ENCODE data around the gene SLC26A3. TPM values are rescaled to one million over a fixed set of nuclear protein-coding genes. Genes with fewer than 3 reads are reported as not detected.

The SLC26A3 gene
- total RNA-seq, 1 donor from 2014 or later, result 0.33 TPM

DNA sequence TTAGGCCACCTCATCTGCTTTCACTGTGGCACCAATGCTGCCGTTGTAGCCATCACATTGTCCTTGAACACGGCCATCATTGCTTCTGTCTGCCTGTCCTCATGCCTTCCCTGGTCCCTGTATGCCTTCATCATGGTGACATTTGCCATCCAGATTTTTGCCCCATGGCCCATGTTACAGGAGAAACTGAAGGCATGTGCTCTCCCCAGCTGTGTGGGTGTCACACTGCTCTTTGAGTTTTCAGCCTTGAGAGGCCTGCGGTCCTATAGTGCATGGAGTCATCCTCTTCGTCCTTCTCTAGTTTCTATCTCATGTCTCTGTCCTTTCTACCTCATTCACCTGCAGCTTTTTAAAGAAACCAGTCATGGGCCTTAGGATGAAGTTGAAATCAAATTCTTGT is 6.2 kb upstream of the SLC26A3 start:
- TF ChIP-seq, protein P1, sequence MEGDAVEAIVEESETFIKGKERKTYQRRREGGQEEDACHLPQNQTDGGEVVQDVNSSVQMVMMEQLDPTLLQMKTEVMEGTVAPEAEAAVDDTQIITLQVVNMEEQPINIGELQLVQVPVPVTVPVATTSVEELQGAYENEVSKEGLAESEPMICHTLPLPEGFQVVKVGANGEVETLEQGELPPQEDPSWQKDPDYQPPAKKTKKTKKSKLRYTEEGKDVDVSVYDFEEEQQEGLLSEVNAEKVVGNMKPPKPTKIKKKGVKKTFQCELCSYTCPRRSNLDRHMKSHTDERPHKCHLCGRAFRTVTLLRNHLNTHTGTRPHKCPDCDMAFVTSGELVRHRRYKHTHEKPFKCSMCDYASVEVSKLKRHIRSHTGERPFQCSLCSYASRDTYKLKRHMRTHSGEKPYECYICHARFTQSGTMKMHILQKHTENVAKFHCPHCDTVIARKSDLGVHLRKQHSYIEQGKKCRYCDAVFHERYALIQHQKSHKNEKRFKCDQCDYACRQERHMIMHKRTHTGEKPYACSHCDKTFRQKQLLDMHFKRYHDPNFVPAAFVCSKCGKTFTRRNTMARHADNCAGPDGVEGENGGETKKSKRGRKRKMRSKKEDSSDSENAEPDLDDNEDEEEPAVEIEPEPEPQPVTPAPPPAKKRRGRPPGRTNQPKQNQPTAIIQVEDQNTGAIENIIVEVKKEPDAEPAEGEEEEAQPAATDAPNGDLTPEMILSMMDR (IDR thresholded peaks at IDR 0.05; ENCODE audit: borderline replicate concordance), result no peak
- peaks cover 5% of the 10 kb centered on the region for H3K27me3 ChIP-seq (ENCODE audit: low read depth)
- DNase-seq, result no peak
- no peak overlapping the region for H3K27ac ChIP-seq (replicated peaks)
- no peak overlapping the region for H3K4me3 ChIP-seq
- H3K4me1 ChIP-seq, result no peaks in the 10 kb centered on the region
- intact Hi-C loops (cut with micrococcal nuclease), result no loop called here
- no peaks in the 10 kb centered on the region for H3K9me3 ChIP-seq (replicated peaks)
- H3K36me3 ChIP-seq, result no peaks in the 10 kb centered on the region

DNA sequence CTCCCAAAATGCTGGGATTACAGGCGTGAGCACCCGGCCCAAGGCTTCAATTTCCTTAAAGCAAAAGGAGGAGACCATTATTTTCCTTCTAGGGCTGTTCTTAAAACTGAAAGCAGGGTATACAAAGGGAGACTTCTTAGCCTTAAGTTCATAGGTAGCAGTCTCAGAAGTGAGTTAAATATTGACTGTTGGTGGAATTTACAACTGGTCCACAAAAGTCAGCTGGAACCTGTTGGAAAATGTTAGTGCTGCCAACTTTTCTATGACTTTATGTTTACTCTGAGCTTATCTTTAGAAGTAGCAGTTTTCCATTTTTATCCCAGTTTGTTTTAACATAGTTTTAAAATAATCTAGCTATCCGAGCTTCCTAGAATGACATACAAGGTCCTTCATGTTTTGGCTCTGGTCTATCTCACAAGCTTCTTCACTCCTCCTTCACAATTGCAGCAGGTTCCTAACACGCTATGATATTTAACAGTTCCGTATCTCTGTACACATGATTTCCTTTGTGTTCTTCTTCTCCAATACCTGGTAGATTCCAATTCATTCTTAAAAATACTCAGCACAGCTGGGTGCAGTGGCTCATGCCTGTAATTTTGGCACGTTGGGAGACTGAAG is 3.3 kb downstream of the SLC26A3 start:
- TF ChIP-seq, protein P1 (IDR thresholded peaks at IDR 0.05; ENCODE audit: borderline replicate concordance), result no peak
- H3K9me3 ChIP-seq (replicated peaks), result no peaks in the 10 kb centered on the region
- no peak for DNase-seq
- H3K27ac ChIP-seq (replicated peaks), result no peak overlapping the region
- no peaks in the 10 kb centered on the region for H3K36me3 ChIP-seq
- H3K27me3 ChIP-seq (ENCODE audit: low read depth), result no peaks in the 10 kb centered on the region
- H3K4me3 ChIP-seq, result no peak overlapping the region
- intact Hi-C loops (cut with micrococcal nuclease), result no loop called here
- H3K4me1 ChIP-seq, result no peaks in the 10 kb centered on the region

DNA sequence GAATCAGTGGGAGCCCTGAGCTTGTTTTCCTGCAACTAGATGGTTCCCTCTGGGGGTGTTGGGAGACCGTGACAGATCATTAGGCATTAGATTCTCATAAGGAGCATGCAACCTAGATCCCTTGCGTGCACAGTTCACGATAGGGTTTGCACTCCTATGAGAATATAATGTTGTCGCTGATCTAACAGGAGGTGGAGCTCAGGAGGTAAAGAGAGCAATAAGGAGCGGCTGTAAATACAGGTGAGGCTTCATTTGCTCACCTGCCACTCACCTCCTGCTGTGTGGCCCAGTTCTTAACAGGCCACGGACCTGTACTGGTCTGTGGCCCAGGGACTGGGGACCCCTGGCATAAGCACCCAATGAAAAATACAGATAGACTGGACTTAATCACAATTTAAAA is 10.7 kb downstream of the SLC26A3 start:
- H3K27me3 ChIP-seq (ENCODE audit: low read depth), result no peaks in the 10 kb centered on the region
- TF ChIP-seq, protein P1 (IDR thresholded peaks at IDR 0.05; ENCODE audit: borderline replicate concordance), result no peak
- H3K27ac ChIP-seq (replicated peaks), result no peak overlapping the region
- no peak overlapping the region for H3K4me3 ChIP-seq
- intact Hi-C loops (cut with micrococcal nuclease), result no loop called here
- no peak for DNase-seq
- no peaks in the 10 kb centered on the region for H3K4me1 ChIP-seq
- H3K36me3 ChIP-seq, result no peaks in the 10 kb centered on the region
- no peaks in the 10 kb centered on the region for H3K9me3 ChIP-seq (replicated peaks)

DNA sequence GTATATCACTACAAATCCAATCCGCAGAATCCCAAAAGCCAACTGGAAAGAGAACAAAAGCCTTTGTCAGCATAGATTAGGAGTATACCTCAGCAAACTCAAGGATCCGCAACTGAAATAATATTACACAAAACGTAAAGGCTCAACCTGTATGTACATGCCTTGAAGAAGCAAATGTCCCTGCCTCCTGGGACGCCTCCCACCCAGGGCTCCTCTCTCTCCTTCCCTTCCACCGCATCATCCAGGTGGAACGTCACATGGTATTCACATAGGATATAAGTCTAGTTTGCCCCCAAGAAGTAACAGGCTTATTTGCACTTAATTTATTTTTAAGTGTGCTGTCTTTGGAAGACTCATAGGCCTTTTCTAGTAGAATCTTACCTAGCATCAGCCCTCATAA is 13.4 kb downstream of the SLC26A3 start:
- intact Hi-C loops (cut with micrococcal nuclease), result no loop called here
- no peaks in the 10 kb centered on the region for H3K27me3 ChIP-seq (ENCODE audit: low read depth)

DNA sequence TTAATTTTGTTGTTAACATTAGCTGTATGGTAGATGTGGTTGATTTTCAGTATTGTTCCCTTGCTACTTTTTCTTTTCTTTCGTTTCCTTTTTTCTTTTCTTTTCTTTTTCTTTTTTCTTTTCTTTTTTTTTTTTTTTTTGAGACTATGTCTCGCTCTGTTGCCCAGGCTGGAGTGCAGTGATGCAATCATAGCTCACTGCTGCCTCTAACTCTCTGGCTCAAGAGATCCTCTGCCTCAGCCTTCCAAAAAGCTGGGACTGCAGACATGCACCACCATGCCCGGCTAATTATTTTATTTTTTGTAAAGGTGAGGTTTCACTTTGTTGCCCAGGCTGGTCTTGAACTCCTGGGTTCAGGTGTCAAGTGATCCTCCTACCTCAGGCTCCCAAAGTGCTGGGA is 14.4 kb downstream of the SLC26A3 start:
- DNase-seq, result no peak
- Histone ChIP-seq H3K9me3 (replicated peaks) (no peaks in the 10 kb centered on the region), H3K27ac (replicated peaks) (no peak overlapping the region), H3K27me3 (ENCODE audit: low read depth) (no peaks in the 10 kb centered on the region), H3K4me3 (no peak overlapping the region), H3K4me1 (peaks cover 6% of the 10 kb centered on the region), H3K36me3 (no peaks in the 10 kb centered on the region)
- intact Hi-C loops (cut with micrococcal nuclease), result no loop called here
- TF ChIP-seq, protein P1 (IDR thresholded peaks at IDR 0.05; ENCODE audit: borderline replicate concordance), result no peak

More for the DNA sequence above, 13.4 kb downstream of the SLC26A3 start:
- Histone ChIP-seq H3K36me3 (no peaks in the 10 kb centered on the region), H3K27ac (replicated peaks) (no peak overlapping the region), H3K4me3 (no peak overlapping the region), H3K4me1 (peaks cover 6% of the 10 kb centered on the region), H3K9me3 (replicated peaks) (no peaks in the 10 kb centered on the region)
- DNase-seq, result no peak
- TF ChIP-seq, protein P1 (IDR thresholded peaks at IDR 0.05; ENCODE audit: borderline replicate concordance), result no peak

All from left ventricle myocardium inferior (tissue), 1 donor.